A673 (cell line): ENCODE measurements around the gene DMXL2.

Source experiments
- CTCF ChIP-seq: fragments of 300-800, 200-600 bp; sonication (generic); conservative IDR thresholded peaks from 2 replicates; pipeline ENCODE4 v1.5.1; 2017; ENCODE audit warnings: low read depth, mild to moderate bottlenecking, antibody characterized with exemption, low read length, moderate library complexity, mixed read lengths
- EZH2 ChIP-seq: fragments of 200-600 bp; sonication (generic); IDR thresholded peaks from 2 replicates; pipeline ENCODE4 v1.6.1; 2017; ENCODE audit warnings: borderline replicate concordance, low read depth, mild to moderate bottlenecking, mixed read lengths, antibody characterized with exemption, low read length; ENCODE audit not compliant: poor library complexity, severe bottlenecking

GRCh38 chr15:51475736-51476135 lies 146.8 kb downstream of the DMXL2 start:
- TF ChIP-seq CTCF (no peak), EZH2 (no peak)
